ENCODE results near the gene COBL. TPM values are rescaled to one million over a fixed set of nuclear protein-coding genes. Genes with fewer than 3 reads are reported as not detected.

COBL gene
- total RNA-seq, 1 experiment from 2014 or later, result 51.4 TPM

GRCh38 chr7:51220226-51220625 lies 96.4 kb downstream of the COBL start:
- Histone ChIP-seq H3K36me3 (ENCODE audit: low read depth) (no peaks in the 10 kb centered on the region), H3K4me1 (replicated peaks; ENCODE audit: insufficient read depth) (peaks cover 2% of the 10 kb centered on the region; the same call in 1 of the 2 replicates), H3K4me3 (no peak overlapping the region), H3K27me3 (ENCODE audit: insufficient read depth, low read depth) (no peaks in the 10 kb centered on the region), H3K9me3 (ENCODE audit: insufficient read depth, low read depth) (no peaks in the 10 kb centered on the region), H2AFZ (no peak overlapping the region), H3K4me2 (no peak overlapping the region), H3K27ac (no peak overlapping the region), H3K79me2 (ENCODE audit: low read depth) (0 out of 2 replicates have a peak, but pooled peaks cover 4% of the 10 kb centered on the region), H3F3A (ENCODE audit: insufficient read depth, low read depth) (no peaks in the 10 kb centered on the region), H4K20me1 (ENCODE audit: insufficient read depth) (peaks cover 4% of the 10 kb centered on the region; the same call in 1 of the 2 replicates), H3K9me2 (ENCODE audit: insufficient read depth) (no peaks in the 10 kb centered on the region)
- no peak for DNase-seq
- no TSS peak for BruUV-seq (replicated peaks)
- CTCF ChIA-PET, result no interaction called here
- TF ChIP-seq CTCF (conservative IDR thresholded peaks at IDR 0.05) (no peak), EZH2 (IDR thresholded peaks at IDR 0.05; ENCODE audit: low read depth) (no peak)
- POLR2A ChIA-PET (ENCODE audit: unreplicated experiment), result no interaction called here
- intact Hi-C loops (cut with micrococcal nuclease; ENCODE audit: unreplicated experiment), result no loop called here

GRCh38 chr7:51219261-51219988 lies 97.2 kb downstream of the COBL start:
- H3K4me1 ChIP-seq (replicated peaks; ENCODE audit: insufficient read depth), result no peaks in the 10 kb centered on the region
- ChIA-PET CTCF (no interaction called here), POLR2A (ENCODE audit: unreplicated experiment) (no interaction called here)
- H3K4me2 ChIP-seq, result no peak overlapping the region
- no peak for DNase-seq
- H3K27ac ChIP-seq, result no peak overlapping the region
- no peaks in the 10 kb centered on the region for H3F3A ChIP-seq (ENCODE audit: insufficient read depth, low read depth)
- TF ChIP-seq EZH2 (IDR thresholded peaks at IDR 0.05; ENCODE audit: low read depth), result no peak
- no peak for TF ChIP-seq CTCF (conservative IDR thresholded peaks at IDR 0.05)
- H3K9me2 ChIP-seq (ENCODE audit: insufficient read depth), result no peaks in the 10 kb centered on the region
- H3K9me3 ChIP-seq (ENCODE audit: insufficient read depth, low read depth), result no peaks in the 10 kb centered on the region
- H2AFZ ChIP-seq, result no peak overlapping the region
- intact Hi-C loops (cut with micrococcal nuclease; ENCODE audit: unreplicated experiment), result no loop called here
- no peaks in the 10 kb centered on the region for H3K27me3 ChIP-seq (ENCODE audit: insufficient read depth, low read depth)
- H3K36me3 ChIP-seq (ENCODE audit: low read depth), result no peaks in the 10 kb centered on the region
- 0 out of 2 replicates have a peak, but pooled peaks cover 4% of the 10 kb centered on the region for H3K79me2 ChIP-seq (ENCODE audit: low read depth)
- no peak overlapping the region for H3K4me3 ChIP-seq
- no TSS peak for BruUV-seq (replicated peaks)
- H4K20me1 ChIP-seq (ENCODE audit: insufficient read depth), result no peaks in the 10 kb centered on the region; the same call in 1 of the 2 replicates

GRCh38 chr7:51217804-51218203 lies 98.8 kb downstream of the COBL start:
- intact Hi-C loops (cut with micrococcal nuclease; ENCODE audit: unreplicated experiment), result no loop called here

More at GRCh38 chr7:51217804-51218203, 98.8 kb downstream of the COBL start:
- Histone ChIP-seq H4K20me1 (ENCODE audit: insufficient read depth) (no peaks in the 10 kb centered on the region), H3K9me2 (ENCODE audit: insufficient read depth) (no peaks in the 10 kb centered on the region), H3K36me3 (ENCODE audit: low read depth) (no peaks in the 10 kb centered on the region), H3K4me3 (no peak overlapping the region), H3K4me1 (replicated peaks; ENCODE audit: insufficient read depth) (no peaks in the 10 kb centered on the region), H2AFZ (no peak overlapping the region), H3K27ac (no peak overlapping the region), H3K27me3 (ENCODE audit: insufficient read depth, low read depth) (no peaks in the 10 kb centered on the region), H3F3A (ENCODE audit: insufficient read depth, low read depth) (no peaks in the 10 kb centered on the region), H3K9me3 (ENCODE audit: insufficient read depth, low read depth) (no peaks in the 10 kb centered on the region), H3K4me2 (no peak overlapping the region), H3K79me2 (ENCODE audit: low read depth) (0 out of 2 replicates have a peak, but pooled peaks cover 1% of the 10 kb centered on the region)
- ChIA-PET CTCF (no interaction called here), POLR2A (ENCODE audit: unreplicated experiment) (no interaction called here)
- no peak for TF ChIP-seq EZH2 (IDR thresholded peaks at IDR 0.05; ENCODE audit: low read depth)
- no peak for TF ChIP-seq CTCF (conservative IDR thresholded peaks at IDR 0.05)
- no peak for DNase-seq
- no TSS peak for BruUV-seq (replicated peaks)
